Right renal cortex interstitium (tissue), 3 donors: ENCODE data around the gene PLTP. TPM values are rescaled to one million over a fixed set of nuclear protein-coding genes. Genes with fewer than 3 reads are reported as not detected.
A peak's percentile ranks its signal among the peaks of the same experiment; 100 is the strongest.
"Not testable (repeated sequence)": the region's sequence is repeated elsewhere in the genome, so short reads cannot be mapped to it uniquely, and the experiment has no call there.

Experiments used
- DNase-seq, 3 donors: peaks; one replicate each; pipeline ENCODE4 v3.0.0-alpha.2; 2013; ENCODE audit warnings: low read depth in 3 of 3, low spot score in 2 of 3
- polyA plus RNA-seq, 3 donors: library from polyadenylated mRNA; unstranded; fragments of 120-200 nt; gene quantifications; one replicate each; pipeline ENCODE4 v1.2.1, GENCODE V29; 2013; ENCODE audit not compliant: insufficient read length in 3 of 3

Gene PLTP
- polyA plus RNA-seq, 3 donors = 129 to 133 (median 131) TPM

GRCh38 chr20:45880988-45881788 is 30.8 kb downstream of the PLTP start, which contains the start of gene ZSWIM1:
ZSWIM1 (plus strand) TSS chr20:45881227; CDS start chr20:45882593, 1,366 bp downstream.
- DNase-seq = peak; percentile 98 to 99 (median 99)

- DNase-seq = no peak
These were observed 33.7 kb downstream of the PLTP start for GRCh38 chr20:45878076-45878761.

- DNase-seq = no peak
These were observed 37.4 kb downstream of the PLTP start for GRCh38 chr20:45874576-45874975.

- not testable (repeated sequence) for DNase-seq
These were observed 37.9 kb downstream of the PLTP start for GRCh38 chr20:45874104-45874481.

GRCh38 chr20:45873409-45874103 is 38.4 kb downstream of the PLTP start:
- no peak for DNase-seq

- DNase-seq = no peak
These were observed 39.3 kb downstream of the PLTP start for GRCh38 chr20:45872626-45873025.

GRCh38 chr20:45867819-45868176 is 44.2 kb downstream of the PLTP start:
- DNase-seq = no peak

GRCh38 chr20:45867136-45867818 is 44.7 kb downstream of the PLTP start:
- DNase-seq = no peak

- no peak for DNase-seq
These were observed 45.5 kb downstream of the PLTP start for GRCh38 chr20:45866454-45866853.

- no peak for DNase-seq
These were observed 48.1 kb downstream of the PLTP start for GRCh38 chr20:45863543-45864470.

GRCh38 chr20:45861221-45862075 is 50.5 kb downstream of the PLTP start:
- DNase-seq = no peak

- DNase-seq = no peak
These were observed 51.3 kb downstream of the PLTP start for GRCh38 chr20:45860560-45861220.

- DNase-seq = no peak
These were observed 52.0 kb downstream of the PLTP start for GRCh38 chr20:45859916-45860315.

GRCh38 chr20:45857882-45858216 is 54.1 kb downstream of the PLTP start:
- DNase-seq = no peak

GRCh38 chr20:45857114-45857881 is 54.7 kb downstream of the PLTP start, which contains the start of the genes ACOT8 and ZSWIM3:
ACOT8 (minus strand) TSS chr20:45857392; CDS start chr20:45857315, 77 bp downstream.
ZSWIM3 (plus strand) TSS chr20:45857614; CDS start chr20:45857826, 212 bp downstream.
- peak; percentile 100 for DNase-seq

GRCh38 chr20:45853484-45853883 is 58.5 kb downstream of the PLTP start:
- no peak for DNase-seq

- DNase-seq = no peak
These were observed 59.6 kb downstream of the PLTP start for GRCh38 chr20:45852326-45852725.

GRCh38 chr20:45851501-45851900 is 60.5 kb downstream of the PLTP start:
- DNase-seq = no peak
